Measurements from ENCODE around the gene LSS.

DNA sequence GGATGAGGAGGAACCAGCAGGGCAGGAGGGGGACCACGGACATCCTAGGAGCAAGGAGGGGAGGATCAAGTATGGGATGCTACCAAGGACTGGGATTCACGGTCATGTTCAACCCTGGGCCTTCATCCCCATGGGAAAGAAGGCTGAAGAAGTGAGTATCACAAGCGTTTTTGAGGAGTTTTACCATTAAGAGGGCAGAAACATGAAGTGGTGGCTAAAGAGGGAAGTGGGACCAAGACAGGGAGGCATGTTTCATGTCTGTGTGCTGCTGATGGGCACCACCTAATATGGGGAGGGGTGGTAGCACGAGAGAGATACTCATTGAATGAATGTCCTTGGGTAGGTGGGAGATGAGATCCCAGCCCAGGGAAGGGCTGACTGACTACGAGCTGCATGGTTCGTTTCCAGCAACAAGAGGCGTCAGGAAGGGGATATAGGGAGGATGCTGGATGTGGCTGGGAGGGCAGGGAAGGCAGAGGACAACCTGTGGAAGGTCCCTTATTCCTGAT lies 11.3 kb upstream of the LSS start:
- no peak for TF ChIP-seq POLR2A (IDR thresholded peaks at IDR 0.05)
- TF ChIP-seq, protein P1, sequence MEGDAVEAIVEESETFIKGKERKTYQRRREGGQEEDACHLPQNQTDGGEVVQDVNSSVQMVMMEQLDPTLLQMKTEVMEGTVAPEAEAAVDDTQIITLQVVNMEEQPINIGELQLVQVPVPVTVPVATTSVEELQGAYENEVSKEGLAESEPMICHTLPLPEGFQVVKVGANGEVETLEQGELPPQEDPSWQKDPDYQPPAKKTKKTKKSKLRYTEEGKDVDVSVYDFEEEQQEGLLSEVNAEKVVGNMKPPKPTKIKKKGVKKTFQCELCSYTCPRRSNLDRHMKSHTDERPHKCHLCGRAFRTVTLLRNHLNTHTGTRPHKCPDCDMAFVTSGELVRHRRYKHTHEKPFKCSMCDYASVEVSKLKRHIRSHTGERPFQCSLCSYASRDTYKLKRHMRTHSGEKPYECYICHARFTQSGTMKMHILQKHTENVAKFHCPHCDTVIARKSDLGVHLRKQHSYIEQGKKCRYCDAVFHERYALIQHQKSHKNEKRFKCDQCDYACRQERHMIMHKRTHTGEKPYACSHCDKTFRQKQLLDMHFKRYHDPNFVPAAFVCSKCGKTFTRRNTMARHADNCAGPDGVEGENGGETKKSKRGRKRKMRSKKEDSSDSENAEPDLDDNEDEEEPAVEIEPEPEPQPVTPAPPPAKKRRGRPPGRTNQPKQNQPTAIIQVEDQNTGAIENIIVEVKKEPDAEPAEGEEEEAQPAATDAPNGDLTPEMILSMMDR (IDR thresholded peaks at IDR 0.05) = no peak

Measured in Peyer's patch (tissue), 4 donors.